NCI-H2107 (cell line): Measurements from ENCODE around the gene PPP1R16B.
"Not testable (repeated sequence)": the region's sequence is repeated elsewhere in the genome, so short reads cannot be mapped to it uniquely, and the experiment has no call there.

Experiments used
- DNase-seq: peaks from one replicate; lab custom pipeline; 2025; lab: John Stamatoyannopoulos, UW

PPP1R16B gene

DNA sequence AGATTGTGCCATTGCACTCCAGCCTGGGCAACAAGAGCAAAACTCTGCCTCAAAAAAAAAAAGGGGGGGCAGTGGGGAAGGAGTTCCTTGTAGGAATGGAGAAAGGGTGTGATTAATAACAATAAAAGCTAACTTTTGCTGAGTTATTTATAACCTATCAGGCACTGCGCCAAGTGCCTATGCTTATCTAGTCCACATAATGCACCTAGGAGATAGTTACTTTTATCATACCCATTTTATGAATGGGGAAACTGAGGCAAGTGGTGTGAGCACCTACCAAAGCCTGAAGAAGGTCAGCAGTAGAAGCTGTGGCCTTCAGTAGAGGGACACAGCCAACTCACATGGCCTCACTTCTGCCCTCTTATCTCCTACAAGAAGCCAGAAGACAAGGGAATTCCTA, 13.6 kb upstream of the PPP1R16B start:
- no peak for DNase-seq

DNA sequence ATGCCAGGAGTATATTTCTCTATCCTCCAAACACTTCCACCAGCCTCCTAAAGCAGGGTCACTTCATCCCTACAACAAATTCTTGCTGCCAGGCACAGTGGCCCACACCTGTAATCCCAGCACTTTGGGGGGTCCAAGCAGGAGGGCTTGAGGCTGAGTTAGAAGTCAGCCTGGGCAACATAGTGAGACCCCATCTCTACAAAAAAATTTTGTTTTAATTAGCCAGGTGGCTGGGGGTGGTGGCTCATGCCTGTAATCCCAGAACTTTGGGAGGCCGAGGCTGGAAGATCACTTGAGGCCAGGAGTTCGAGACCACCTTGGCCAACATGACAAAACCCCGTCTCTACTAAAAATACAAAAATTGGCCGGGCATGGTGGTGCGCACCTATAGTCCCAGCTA, 11.4 kb upstream of the PPP1R16B start:
- not testable (repeated sequence) for DNase-seq

DNA sequence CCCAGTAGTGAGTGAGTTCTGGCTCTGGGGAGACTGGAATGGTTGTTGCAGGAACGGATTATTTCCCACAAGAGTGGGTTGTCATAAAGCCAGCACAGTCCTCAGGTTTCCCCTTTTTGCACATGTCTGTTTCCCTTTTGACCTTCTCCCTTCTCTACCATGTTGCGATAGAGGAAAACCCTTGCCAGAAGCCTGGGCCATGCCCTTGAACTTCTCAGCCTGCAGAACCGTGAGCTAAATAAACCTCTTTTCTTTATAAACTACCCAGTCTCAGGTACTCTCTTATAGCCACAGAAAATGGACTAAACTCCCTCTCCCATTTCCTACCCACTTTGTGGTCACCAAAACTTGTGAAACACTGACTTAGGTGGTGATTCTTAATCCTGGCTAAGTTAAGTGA, 7.2 kb upstream of the PPP1R16B start:
- DNase-seq, result no peak

DNA sequence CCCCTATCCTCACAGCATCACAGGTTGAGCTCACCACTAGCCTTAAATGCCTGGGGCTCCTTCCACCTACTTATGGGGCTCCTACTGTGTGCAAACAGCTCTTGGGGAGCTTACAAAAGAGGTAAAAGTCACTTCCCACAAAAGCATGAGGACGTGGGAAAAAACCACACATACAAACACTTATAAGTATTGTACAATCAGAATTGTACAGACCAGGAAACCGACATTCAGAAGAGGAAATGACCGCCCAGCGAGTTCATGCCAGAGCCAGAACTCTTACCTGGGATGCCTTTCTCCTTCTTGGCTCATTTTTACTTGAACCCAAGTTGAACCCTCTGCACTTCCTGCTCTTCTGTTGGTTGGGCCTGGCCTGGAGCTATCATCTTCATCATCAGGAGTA, 6.3 kb upstream of the PPP1R16B start:
- DNase-seq, result no peak

DNA sequence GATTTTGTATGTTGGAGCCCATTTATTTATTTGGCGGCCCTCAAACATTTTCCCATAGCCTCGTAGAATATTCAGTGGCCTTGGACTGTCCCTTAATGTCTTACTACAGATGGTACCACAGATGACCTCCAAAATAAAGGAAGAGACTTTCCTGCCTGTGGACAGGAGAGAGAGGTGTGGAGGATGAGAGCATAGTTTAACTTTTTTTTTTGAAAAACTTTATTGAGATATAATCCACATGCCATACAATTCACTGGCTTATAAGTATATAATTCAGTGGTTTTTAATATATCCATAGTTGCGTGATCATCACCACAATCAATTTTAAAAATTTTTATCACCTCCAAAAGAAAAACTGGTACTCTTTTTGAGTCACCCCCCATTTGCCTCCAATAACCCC, 4.6 kb upstream of the PPP1R16B start:
- no peak for DNase-seq

DNA sequence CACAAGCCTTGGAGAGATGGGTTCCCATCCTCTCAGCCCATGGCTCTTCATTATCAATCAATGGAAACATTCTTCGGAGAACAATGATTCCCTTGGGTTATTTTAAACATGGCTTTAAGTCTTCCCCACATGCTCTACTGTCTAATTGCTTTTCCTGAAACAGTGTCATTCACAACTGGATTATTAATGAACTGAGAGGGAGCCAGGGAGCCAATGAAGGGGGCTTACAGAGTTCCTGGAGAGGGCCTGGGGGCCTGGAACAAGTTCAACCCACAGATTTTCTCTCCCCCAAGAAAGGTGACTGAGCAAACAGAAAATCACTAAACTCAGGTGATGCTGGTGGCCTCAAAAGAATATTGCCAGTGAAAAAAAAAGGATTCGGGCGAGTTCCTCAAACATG, 1.3 kb upstream of the PPP1R16B start:
- no peak for DNase-seq

DNA sequence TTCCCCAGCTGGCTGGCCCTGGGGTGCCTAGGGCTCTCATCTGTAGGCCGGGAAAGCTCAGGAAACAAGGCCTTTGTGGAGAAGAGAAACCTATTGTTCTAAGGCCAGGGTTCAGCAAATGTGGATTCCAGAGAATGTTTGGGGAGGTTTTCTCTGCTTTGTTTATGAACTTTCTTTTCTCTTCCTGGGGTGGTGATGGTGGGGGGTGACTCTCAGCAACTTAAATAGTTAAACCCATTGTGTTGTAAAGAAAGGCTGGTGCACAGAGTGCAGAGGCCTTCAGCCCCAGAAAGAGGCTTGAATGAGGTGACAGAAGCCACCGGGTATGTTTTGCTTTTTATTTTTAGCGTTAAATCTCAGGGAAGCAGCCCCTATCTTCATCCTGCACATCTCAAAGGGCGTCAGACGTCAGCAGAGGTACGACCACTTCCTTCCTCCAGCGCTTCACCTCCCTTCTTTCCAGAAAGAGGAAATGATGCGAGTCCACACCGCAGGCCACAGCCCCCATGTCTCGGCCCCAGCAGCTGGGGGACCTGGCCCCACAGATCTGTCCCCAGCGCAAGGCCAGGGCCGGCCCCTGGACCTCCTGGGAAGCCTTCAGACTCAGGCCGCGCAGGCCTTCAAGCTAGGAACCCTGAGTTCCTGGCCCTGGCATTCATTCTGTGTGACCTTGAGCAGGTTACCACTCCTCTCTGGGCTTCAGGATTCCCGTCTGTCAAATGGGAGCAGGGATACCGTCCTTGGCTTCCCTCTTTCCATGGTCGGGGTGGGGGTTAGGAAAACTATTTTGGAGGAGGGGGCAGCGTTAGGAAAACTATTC, 605 bp upstream of the PPP1R16B start:
- no peak for DNase-seq

DNA sequence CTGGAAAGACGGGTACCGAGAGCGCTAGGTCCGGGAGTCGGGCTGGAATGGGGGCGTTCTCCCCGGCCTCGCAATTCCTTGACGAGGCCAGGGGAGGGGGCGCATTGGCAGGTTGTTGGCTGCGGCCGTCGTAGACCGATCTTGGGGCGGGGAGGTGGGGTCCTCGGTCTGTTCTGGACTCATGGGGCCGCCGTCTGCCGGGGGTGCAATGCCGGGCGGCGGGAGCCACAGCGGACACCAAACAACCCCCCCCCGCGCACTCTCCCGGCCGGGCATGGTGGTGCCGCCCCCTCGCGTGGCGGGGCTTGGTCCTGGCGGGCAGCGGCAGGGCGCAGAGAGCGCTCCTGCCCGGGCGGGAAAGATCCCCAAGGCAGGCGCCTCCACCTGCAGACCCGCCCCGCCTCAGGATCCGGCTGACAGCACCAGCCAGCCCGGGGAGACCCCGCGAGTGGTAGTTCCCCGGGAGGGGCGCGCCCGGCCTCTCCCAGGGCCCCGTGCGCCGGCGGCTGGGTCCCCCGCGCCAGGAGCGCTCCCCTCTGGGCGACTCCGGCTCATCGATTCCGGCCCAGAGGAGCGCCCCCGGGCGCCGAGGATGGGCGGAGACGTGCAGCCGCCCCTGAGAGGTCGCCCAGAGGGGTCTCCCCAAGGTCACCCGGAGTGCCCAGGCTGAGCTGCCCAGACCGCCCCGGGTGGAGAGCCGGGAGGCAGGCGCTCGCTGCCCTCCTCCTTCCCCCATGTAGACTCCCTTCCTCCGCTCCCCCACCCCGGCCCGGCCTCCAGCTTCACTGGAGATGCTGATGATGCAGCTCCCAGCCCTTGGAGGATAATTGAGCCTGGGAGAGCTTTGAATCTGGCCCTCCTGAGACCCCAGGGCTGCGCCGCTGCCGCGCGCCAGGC, 709 bp downstream of the PPP1R16B start:
- DNase-seq, result no peak

DNA sequence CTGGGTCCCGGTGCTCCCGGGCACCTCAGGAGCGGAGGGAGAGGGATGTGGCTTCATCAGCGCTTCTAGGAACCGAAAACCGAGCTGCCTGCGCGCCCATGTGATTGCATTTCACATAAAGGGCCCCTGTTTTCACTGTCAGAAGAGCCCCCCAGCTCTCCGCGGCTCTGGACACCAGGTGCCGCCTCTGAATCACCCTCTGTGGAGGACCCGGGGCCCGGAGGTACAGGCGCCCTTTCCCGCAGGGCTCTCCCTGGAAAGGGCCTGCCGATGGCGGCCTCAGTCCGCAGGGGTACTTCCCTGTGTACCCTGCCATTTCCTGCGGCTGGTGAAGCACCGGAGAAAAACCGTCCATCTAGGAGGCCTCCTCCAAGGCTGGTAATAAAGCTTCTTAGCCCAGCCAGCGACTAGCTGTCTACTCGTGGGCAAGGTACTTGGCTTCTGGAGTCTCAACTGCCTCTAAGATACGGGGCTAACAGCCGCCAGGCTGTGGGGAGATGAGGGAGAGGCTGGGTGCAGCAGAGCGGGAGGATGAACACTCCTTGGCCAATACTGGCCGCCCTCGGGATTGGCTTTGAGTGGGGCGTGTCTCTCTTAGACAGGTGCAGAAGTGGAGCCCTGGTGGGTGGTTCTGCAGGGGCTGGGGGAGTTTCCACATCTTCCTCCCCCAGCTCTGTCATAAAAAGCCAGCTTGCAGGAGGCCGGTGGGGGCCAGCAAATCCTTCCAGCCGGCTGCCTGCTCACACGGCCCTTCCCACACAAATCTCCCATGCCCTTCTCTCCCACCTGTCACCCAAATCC, 1.6 kb downstream of the PPP1R16B start:
- DNase-seq, result no peak

DNA sequence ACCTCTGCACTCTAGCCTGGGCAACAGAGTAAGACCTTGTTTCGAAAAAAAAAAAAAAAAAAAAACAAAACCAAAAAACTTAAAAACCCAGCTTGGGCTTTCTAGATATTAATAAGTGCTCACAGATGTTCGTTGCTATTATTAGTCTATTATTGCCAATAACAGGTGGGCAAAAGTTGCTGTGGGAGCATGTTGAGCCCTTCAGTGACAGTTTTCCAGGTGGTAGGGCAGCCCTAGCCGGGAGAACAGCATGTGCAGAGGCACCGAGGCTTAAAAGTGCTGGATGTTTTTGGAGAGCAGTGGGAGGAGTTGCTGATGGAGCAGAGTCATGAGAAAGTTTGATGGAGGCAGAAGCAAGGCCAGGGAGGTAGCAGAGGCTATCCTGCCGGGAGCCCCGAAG, 4.4 kb downstream of the PPP1R16B start:
- DNase-seq, result no peak

DNA sequence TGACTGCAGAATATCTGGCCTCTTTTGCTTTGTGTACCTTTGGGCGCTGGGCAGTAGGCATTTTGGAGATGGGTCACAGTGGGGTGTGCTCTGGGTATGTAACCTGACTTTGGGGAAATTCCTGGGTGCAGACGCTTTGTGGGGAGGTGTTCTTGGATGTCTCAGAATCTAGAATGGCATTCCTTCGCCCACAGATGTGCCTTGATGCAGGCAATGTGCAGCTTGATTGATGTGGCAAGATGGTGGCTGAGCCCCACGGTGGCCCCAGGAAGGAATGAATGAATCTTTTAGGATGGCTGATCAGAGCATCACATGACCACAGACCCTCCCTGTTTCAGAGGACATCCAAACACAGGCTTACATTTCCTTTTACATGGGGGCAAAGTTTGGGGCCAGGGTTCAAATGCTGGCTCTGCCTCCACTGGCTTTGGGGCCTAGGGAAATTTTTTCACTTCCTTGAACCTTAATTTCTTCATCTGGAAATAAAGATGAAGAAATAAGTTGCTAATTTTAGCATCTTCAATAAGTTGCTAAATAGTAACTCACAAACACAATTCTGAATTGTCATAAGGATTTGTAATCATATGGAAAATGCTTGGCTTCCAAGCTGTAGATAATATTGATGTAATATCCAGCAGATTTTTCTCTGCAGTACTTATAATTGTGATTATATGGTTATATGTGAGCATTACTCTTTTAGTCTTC, 5.6 kb downstream of the PPP1R16B start:
- DNase-seq, result no peak

DNA sequence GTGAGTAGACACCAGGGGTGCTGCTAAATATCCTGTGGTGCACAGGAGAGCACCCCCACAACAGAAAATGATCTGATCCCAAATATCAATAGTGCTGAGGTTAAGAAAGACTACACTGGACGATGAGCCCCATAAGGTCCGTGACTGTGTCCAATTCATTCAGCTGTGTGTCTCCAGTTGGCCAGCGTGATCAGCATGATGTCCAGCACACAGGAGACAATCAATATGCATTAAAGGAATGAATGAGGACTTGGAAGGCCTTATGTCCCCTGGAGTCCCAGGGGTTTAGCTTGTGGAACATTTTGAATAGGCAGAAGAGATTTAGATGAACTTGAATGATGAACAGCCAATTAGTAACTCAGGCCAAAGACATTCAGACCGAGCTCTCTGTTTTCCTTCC, 6.3 kb downstream of the PPP1R16B start:
- DNase-seq, result no peak

DNA sequence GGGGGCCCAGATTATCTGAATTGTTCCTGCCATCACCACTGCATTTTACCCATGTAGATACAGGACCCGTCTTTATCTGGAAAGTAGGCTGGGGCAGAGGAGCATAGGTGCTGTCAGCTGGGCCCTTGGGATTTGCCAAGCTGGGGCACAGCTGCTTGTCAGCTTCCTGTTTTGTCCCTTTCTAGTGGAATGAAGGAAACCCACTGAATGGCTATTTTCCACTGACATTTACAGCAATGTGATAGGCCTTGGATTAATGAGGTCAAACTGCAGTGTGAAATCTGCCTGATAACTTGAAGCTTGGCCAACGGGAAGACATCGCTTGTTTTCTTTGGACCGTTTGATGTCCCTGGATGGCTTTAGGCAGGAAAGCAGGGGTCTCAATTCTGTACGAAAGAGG, 6.7 kb downstream of the PPP1R16B start:
- DNase-seq, result no peak

DNA sequence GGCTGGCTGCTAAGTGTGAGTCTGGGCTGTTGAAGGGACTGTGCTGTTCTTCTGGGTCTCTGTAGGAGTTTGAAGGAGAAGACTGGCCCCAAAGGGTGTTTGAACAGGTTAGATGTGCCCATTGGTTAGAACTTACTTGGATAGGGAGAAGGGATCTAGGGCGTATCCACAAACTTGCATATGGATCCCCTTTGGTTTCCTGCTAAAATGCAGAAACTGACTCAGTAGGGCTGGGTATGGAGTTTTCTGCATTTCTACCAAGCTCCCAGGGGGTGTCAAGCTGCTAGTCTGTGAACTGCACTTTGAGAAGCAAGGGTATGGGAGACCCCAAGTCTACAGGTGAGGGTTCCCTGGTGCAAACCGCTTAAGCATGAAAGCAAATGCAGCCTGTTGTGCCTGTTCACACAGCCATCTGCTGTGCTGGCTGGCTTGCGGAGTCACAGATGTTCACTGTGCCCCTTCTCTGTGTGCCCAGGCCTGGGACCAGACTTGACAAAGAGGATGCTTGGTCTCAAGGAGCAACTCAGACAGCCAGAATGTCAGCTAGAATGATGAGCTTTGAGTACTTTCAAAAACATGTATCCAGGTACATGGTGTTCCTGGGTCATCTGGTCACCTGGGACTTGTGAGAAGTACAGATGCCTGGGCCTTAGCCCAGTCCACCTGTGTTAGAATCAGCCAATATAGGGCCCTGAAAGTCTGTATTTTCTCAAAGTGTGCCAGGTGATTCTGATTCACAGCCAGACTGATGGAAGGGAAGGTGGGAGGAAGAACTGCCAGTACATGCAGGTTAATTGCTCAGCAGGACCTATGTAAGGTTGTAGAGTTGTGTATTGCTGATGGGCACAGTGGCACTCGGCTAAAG, 7.4 kb downstream of the PPP1R16B start:
- no peak for DNase-seq

DNA sequence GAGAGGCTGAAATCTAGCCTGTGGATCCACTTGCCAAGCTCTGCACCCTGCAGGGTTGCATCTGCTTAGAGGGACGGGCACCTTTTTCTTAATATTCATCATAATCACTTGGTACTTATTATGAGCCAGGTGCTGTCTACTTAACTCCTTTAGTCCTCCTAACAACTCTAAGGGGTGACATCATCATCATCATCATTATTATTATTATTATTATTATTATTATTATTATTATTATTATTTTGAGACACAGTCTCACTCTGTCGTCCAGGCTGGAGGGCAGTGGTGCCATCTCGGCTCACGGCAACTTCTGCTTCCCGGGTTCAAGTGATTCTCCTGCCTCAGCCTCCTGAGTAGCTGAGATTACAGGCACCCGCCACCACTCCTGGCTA, 8.1 kb downstream of the PPP1R16B start:
- not testable (repeated sequence) for DNase-seq

DNA sequence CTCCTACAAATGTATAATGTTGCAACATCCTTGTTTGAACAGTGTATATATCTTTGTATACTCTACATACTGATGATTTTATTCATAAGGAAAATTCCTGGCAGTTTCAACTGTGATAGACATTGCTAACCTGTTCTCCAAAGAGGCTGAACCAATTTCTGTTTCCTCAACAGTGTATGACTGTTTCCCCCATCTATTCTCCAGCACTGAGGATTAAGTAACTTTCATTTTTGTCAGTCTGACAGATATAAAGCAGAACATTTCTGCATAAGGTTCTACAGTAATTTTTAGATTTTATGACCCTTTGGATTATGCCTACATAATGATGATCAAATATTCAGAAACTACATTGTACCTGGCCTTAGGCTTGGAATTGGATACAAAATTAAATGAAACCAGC, 9.9 kb downstream of the PPP1R16B start:
- no peak for DNase-seq

DNA sequence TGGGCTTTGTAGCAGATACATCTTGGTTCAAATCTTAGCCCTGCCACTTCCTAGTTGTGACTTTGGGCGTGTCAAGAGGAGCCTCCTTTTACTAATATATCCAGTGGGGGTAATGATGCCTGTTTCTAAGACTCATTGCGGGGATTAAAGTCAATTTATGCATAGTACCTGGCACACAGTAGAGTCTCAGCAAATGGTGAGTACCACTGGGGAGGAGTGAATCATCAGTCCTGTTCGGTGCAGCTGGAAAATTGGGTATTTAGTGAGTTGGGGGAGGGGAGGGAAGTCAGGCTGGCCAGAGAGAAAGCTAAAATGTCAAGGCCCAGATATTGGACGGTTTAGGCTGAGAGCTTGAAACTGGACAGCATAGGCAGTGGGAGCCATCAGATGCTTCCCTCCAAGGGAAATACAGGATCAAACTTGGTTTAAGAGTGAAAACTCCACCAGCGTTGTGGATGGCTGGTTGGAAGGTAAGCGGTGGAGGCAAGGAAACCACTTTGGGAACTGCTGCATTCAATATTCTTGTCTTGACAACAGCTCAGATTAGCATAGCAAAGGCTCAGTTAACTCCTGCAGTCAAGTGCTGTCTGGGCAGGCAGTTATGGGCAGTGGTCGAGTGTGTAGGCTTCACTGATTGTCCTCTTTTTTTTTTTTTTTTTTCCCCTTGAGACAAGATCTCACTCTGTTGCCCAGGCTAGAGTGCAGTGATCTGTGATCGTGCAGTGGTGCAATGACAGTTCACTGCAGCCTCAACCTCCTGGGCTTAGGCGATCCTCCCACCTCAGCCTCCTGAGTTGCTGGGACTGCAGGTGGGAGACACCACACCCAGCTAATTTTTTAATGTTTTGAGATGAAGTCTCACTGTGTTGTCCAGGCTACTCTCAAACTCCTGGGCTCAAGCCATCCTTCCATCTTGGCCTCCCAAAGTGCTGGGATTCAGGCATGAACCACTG, 12.9 kb downstream of the PPP1R16B start:
- DNase-seq, result no peak

DNA sequence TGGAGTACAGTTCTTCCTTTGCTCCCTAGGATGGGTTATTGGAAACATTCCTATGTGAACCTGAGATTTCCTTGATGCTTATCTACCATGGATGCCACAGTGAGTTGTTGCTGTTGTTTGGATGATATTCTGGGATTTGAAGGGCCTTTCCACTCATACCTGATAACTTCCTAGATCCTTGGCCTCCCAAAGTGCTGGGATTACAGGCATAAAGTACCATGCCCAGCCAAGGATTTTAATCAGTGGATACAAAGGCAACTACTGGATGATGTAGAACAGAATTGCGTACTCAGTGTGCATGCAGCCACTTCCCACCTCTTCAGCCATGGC, 20.0 kb downstream of the PPP1R16B start:
- no peak for DNase-seq

DNA sequence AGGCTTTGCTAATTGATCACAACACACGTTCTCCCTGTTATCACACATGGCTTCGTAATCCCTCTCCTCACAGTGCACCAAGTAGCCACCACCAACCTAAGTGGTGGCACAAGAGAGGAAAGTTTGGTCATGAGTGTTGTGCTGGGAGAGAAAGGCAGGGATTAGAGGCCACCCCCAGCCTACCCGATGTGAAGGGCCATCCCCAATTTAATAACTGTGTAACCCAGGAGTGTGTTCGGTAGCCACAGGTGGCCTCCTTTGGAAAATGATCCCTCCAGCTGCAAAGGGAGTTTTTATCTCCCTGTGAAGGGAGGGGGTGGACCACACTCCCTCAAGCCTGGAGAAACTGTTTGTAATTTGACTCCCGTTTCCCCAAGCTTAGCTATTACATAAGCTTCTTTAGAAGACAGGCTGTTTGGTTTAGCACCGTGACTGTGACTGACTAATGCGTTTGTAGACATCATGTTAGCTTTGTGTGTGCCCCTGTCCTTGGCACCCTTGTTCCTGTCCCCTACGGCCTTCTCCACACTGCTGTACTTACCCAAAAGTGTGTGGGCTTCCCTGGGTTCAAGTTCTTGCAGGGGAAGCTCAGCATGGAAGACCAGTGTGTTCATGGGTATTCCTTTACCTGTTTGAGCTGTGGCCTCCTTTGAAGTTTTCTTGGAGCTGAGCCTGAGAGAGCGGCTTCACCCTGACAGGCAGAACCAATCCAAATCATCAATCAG, 20.6 kb downstream of the PPP1R16B start:
- DNase-seq, result peak; percentile 71
